H9 (cell line): ENCODE results near the gene FANCL. TPM values are rescaled to one million over a fixed set of nuclear protein-coding genes. Genes with fewer than 3 reads are reported as not detected.

Source experiments
- DNase-seq: peaks from one replicate; pipeline ENCODE4 v3.0.0-alpha.2; 2017
- H2AFZ ChIP-seq: one replicate; pipeline ENCODE4 v1.6.1; 2013; ENCODE audit warnings: mild to moderate bottlenecking, low read length, control low read depth, moderate library complexity
- H2AK5ac ChIP-seq: 2 replicates; pipeline ENCODE4 v1.6.1; 2013; ENCODE audit warnings: low read length, control low read depth, mixed read lengths; ENCODE audit not compliant: insufficient read length
- H2BK120ac ChIP-seq: one replicate; pipeline ENCODE4 v1.6.1; 2013; ENCODE audit warnings: low read depth, mild to moderate bottlenecking, low read length, control low read depth, inconsistent platforms; ENCODE audit not compliant: poor library complexity, severe bottlenecking
- H2BK12ac ChIP-seq: 2 replicates; pipeline ENCODE4 v1.6.1; 2013; ENCODE audit warnings: low read length, control low read depth, mixed read lengths, low read depth; ENCODE audit not compliant: insufficient read length
- H2BK15ac ChIP-seq: 2 replicates; pipeline ENCODE4 v1.6.1; 2013; ENCODE audit warnings: low read depth, low read length, control low read depth
- H2BK20ac ChIP-seq: one replicate; pipeline ENCODE4 v1.6.1; 2013; ENCODE audit warnings: low read depth, mild to moderate bottlenecking, low read length, control low read depth, inconsistent platforms; ENCODE audit not compliant: poor library complexity, severe bottlenecking
- H2BK5ac ChIP-seq: 2 replicates; pipeline ENCODE4 v1.6.1; 2013; ENCODE audit warnings: low read length, control low read depth, mixed read lengths; ENCODE audit not compliant: insufficient read length
- H3K14ac ChIP-seq: 2 replicates; pipeline ENCODE4 v1.6.1; 2013; ENCODE audit warnings: low read length, control low read depth; ENCODE audit not compliant: insufficient read depth
- H3K18ac ChIP-seq: 2 replicates; pipeline ENCODE4 v1.6.1; 2013; ENCODE audit warnings: low read depth, mild to moderate bottlenecking, mixed read lengths, low read length, control low read depth; ENCODE audit not compliant: insufficient read length
- H3K23ac ChIP-seq: 2 replicates; pipeline ENCODE4 v1.6.1; 2013; ENCODE audit warnings: low read length, control low read depth, mixed read lengths, low read depth; ENCODE audit not compliant: insufficient read length
- H3K23me2 ChIP-seq: 2 replicates; pipeline ENCODE4 v1.6.1; 2013; ENCODE audit warnings: low read depth, mild to moderate bottlenecking, mixed read lengths, low read length, control low read depth; ENCODE audit not compliant: insufficient read length, poor library complexity, severe bottlenecking
- H3K27ac ChIP-seq: 2 replicates; pipeline ENCODE4 v1.5.1; 2013; ENCODE audit warnings: low read length, control low read depth, mixed read lengths, low read depth; ENCODE audit not compliant: insufficient read length
- H3K27me3 ChIP-seq: 2 replicates; pipeline ENCODE4 v1.6.1; 2013; ENCODE audit warnings: low read length, control low read depth, inconsistent platforms; ENCODE audit not compliant: insufficient read depth
- H3K4ac ChIP-seq: 2 replicates; pipeline ENCODE4 v1.6.1; 2013; ENCODE audit warnings: low read depth, mild to moderate bottlenecking, control low read depth, inconsistent platforms, low read length, moderate library complexity
- H3K4me1 ChIP-seq: 2 replicates; pipeline ENCODE4 v1.6.1; 2013; ENCODE audit warnings: low read length, control low read depth, inconsistent platforms; ENCODE audit not compliant: insufficient read depth
- H3K4me2 ChIP-seq: 2 replicates; pipeline ENCODE4 v1.6.1; 2013; ENCODE audit warnings: low read length, control low read depth, mixed read lengths; ENCODE audit not compliant: insufficient read length, insufficient read depth
- H3K56ac ChIP-seq: 2 replicates; pipeline ENCODE4 v1.6.1; 2013; ENCODE audit warnings: low read depth, mild to moderate bottlenecking, mixed read lengths, low read length, control low read depth; ENCODE audit not compliant: insufficient read length
- H3K79me1 ChIP-seq: 2 replicates; pipeline ENCODE4 v1.6.1; 2013; ENCODE audit warnings: low read depth, mild to moderate bottlenecking, moderate library complexity, low read length, control low read depth, inconsistent platforms; ENCODE audit not compliant: insufficient read depth, poor library complexity, severe bottlenecking
- H3K79me2 ChIP-seq: 2 replicates; pipeline ENCODE4 v1.6.1; 2013; ENCODE audit warnings: low read length, control low read depth, inconsistent platforms; ENCODE audit not compliant: insufficient read depth
- H3K9ac ChIP-seq: 2 replicates; pipeline ENCODE4 v1.6.1; 2013; ENCODE audit warnings: low read length, control low read depth, mixed read lengths; ENCODE audit not compliant: insufficient read length; ENCODE audit errors: extremely low read depth
- H3K9me3 ChIP-seq: one replicate; pipeline ENCODE4 v1.6.1; 2013; ENCODE audit warnings: low read depth, low read length, inconsistent platforms; ENCODE audit not compliant: control insufficient read depth
- H3T11ph ChIP-seq: one replicate; pipeline ENCODE4 v1.6.1; 2013; ENCODE audit warnings: mild to moderate bottlenecking, low read length, control low read depth, inconsistent platforms
- H4K20me1 ChIP-seq: one replicate; pipeline ENCODE4 v1.6.1; 2013; ENCODE audit not compliant: control insufficient read depth, insufficient read length, insufficient read depth
- H4K5ac ChIP-seq: 2 replicates; pipeline ENCODE4 v1.6.1; 2013; ENCODE audit warnings: low read depth, mild to moderate bottlenecking, mixed read lengths, low read length, control low read depth; ENCODE audit not compliant: insufficient read length
- H4K8ac ChIP-seq: replicated peaks from 2 replicates; pipeline ENCODE4 v1.6.1; 2013; ENCODE audit warnings: low read length, control low read depth, mixed read lengths, low read depth; ENCODE audit not compliant: insufficient read length
- H4K91ac ChIP-seq: 2 replicates; pipeline ENCODE4 v1.6.1; 2013; ENCODE audit warnings: low read depth, mild to moderate bottlenecking, moderate library complexity, mixed read lengths, low read length, control low read depth; ENCODE audit not compliant: insufficient read length
- H3K27ac Mint-ChIP-seq, 3 experiments: 2 replicates in 2 of 3; 3 replicates in 1 of 3; pipeline ENCODE4 v1.8.0; 2020 to 2021; ENCODE audit warnings: mixed read lengths in 3 of 3, mild to moderate bottlenecking in 1 of 3, moderate library complexity in 1 of 3
- H3K27me3 Mint-ChIP-seq: 2 replicates; pipeline ENCODE4 v1.8.0; 2021; ENCODE audit warnings: low read depth, mild to moderate bottlenecking, moderate library complexity, mixed read lengths
- H3K36me3 Mint-ChIP-seq, 3 experiments: 2 replicates in 2 of 3; 3 replicates in 1 of 3; pipeline ENCODE4 v1.8.0; 2020 to 2021; ENCODE audit warnings: low read depth in 3 of 3, mixed read lengths in 3 of 3; ENCODE audit not compliant: insufficient read depth in 1 of 3
- H3K4me1 Mint-ChIP-seq, 2 experiments: 2 replicates each; pipeline ENCODE4 v1.8.0; 2020; ENCODE audit warnings: mixed read lengths in 2 of 2
- H3K4me3 Mint-ChIP-seq, 2 experiments: 2 replicates in 1 of 2; 3 replicates in 1 of 2; pipeline ENCODE4 v1.8.0; 2020 to 2021; ENCODE audit warnings: mild to moderate bottlenecking in 2 of 2, mixed read lengths in 2 of 2, moderate library complexity in 1 of 2
- H3K9me3 Mint-ChIP-seq, 2 experiments: 2 replicates in 1 of 2; 3 replicates in 1 of 2; pipeline ENCODE4 v1.8.0; 2020; ENCODE audit warnings: mild to moderate bottlenecking in 2 of 2, mixed read lengths in 2 of 2, moderate library complexity in 1 of 2
- WGBS: extraction: QIAGEN DNeasy Blood & Tissue Kit; methylation state at CpG from one replicate; pipeline ENCODE4 v1.1.7; 2013; ENCODE audit warnings: missing lambda C conversion rate, low lambda C conversion rate, mixed read lengths; ENCODE audit not compliant: insufficient read length; ENCODE audit errors: extremely low coverage; 5-methylcytosine and 5-hydroxymethylcytosine counted together
- total RNA-seq: library from RNA; stranded (reverse); gene quantifications from 2 replicates; pipeline ENCODE4 v1.2.1, GENCODE V29; 2021
- TF ChIP-seq, protein P1 (sequence below): fragments of 200-600 bp; sonication (generic); conservative IDR thresholded peaks from 3 replicates; pipeline ENCODE4 v1.8.0; 2021; ENCODE audit warnings: antibody characterized with exemption, mild to moderate bottlenecking

FANCL gene
- total RNA-seq, 1 experiment from 2014 or later, result 41.5 TPM

DNA sequence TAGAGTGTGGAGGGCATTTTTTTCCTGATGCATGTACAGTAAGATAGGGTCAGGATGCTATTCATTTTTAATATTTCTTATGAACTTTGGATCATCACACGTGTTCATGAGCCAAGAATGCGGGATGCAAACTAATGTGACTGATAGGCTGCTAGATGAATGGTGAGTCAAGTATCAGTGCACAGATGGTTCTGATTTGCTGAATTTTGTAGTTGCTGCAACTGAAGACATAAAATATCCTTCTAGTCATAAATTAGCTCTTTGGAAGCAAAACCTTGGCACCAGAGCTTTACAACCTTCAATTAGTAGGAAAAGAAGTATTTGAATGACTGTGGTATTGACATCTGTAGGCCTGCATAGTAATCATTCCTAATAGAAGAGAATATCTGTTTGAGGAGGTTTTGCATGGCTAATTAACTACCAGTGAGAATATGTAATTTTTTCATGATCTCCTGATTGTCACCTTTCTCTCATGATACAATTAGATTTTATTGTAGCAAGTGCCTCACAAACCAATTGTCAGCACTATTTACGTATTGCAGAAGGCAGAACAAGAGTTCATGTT is 100.5 kb downstream of the FANCL start:
- Mint-ChIP-seq H3K27me3 (no peaks in the 10 kb centered on the region), H3K9me3 (no peaks in the 10 kb centered on the region), H3K4me3 (no peak overlapping the region), H3K4me1 (peaks cover 7 to 10% of the 10 kb centered on the region in 2 experiments; a peak in 3 of 4 replicates), H3K27ac (no peak overlapping the region), H3K36me3 (peaks cover 2 to 4% (median 3%) of the 10 kb centered on the region in 3 experiments; a peak in 4 of 7 replicates)
- H3K79me2 ChIP-seq, result no peaks in the 10 kb centered on the region
- H4K5ac ChIP-seq, result no peak overlapping the region
- H3K27ac ChIP-seq, result no peak overlapping the region
- H3K23me2 ChIP-seq, result no peaks in the 10 kb centered on the region
- H3K23ac ChIP-seq, result no peak overlapping the region
- no peaks in the 10 kb centered on the region for H3K9me3 ChIP-seq
- H3K9ac ChIP-seq, result no peak overlapping the region
- no peak overlapping the region for H2BK12ac ChIP-seq
- H3K79me1 ChIP-seq, result no peaks in the 10 kb centered on the region
- no peak for DNase-seq
- H3K4me1 ChIP-seq, result no peaks in the 10 kb centered on the region
- H3K4ac ChIP-seq, result no peak overlapping the region
- H2BK5ac ChIP-seq, result no peak overlapping the region
- H3K27me3 ChIP-seq, result no peaks in the 10 kb centered on the region
- H4K20me1 ChIP-seq, result no peaks in the 10 kb centered on the region
- H2AK5ac ChIP-seq, result no peak overlapping the region
- H3K4me2 ChIP-seq, result no peak overlapping the region
- H4K91ac ChIP-seq, result no peak overlapping the region
- TF ChIP-seq, protein P1, sequence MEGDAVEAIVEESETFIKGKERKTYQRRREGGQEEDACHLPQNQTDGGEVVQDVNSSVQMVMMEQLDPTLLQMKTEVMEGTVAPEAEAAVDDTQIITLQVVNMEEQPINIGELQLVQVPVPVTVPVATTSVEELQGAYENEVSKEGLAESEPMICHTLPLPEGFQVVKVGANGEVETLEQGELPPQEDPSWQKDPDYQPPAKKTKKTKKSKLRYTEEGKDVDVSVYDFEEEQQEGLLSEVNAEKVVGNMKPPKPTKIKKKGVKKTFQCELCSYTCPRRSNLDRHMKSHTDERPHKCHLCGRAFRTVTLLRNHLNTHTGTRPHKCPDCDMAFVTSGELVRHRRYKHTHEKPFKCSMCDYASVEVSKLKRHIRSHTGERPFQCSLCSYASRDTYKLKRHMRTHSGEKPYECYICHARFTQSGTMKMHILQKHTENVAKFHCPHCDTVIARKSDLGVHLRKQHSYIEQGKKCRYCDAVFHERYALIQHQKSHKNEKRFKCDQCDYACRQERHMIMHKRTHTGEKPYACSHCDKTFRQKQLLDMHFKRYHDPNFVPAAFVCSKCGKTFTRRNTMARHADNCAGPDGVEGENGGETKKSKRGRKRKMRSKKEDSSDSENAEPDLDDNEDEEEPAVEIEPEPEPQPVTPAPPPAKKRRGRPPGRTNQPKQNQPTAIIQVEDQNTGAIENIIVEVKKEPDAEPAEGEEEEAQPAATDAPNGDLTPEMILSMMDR, result no peak
- no peak overlapping the region for H3T11ph ChIP-seq
- H3K56ac ChIP-seq, result no peak overlapping the region
- H2AFZ ChIP-seq, result no peak overlapping the region
- no peak overlapping the region for H2BK120ac ChIP-seq
- no peak overlapping the region for H3K14ac ChIP-seq
- no peak overlapping the region for H2BK20ac ChIP-seq
- no peak overlapping the region for H3K18ac ChIP-seq
- H4K8ac ChIP-seq, result no peak overlapping the region
- no CpG with 5 or more reads among the region's 3 CpGs for WGBS
- no peak overlapping the region for H2BK15ac ChIP-seq
